Cardiac muscle cell (in vitro differentiated cells and primary cell): Measurements from ENCODE around the gene SNED1. TPM values are rescaled to one million over a fixed set of nuclear protein-coding genes. Genes with fewer than 3 reads are reported as not detected.

Experiments used
- DNase-seq, 2 donors: peaks; one replicate each; pipeline versions ENCODE4 v3.0.0 to v3.0.0-alpha.2; 2010 to 2017; ENCODE audit warnings: low read depth in 1 of 2, low spot score in 1 of 2
- H3K27ac ChIP-seq: fragments of 200-600 bp; sonication (generic); 2 replicates; pipeline ENCODE4 v1.5.1; 2016
- H3K27me3 ChIP-seq: fragments of 200-600 bp; sonication (generic); 2 replicates; pipeline ENCODE4 v1.6.0; 2016; ENCODE audit warnings: control low read depth
- H3K36me3 ChIP-seq: fragments of 200-600 bp; sonication (generic); 2 replicates; pipeline ENCODE4 v1.5.1; 2016; ENCODE audit warnings: control low read depth
- H3K4me1 ChIP-seq: fragments of 200-600 bp; sonication (generic); 2 replicates; pipeline ENCODE4 v1.8.1; 2017; ENCODE audit warnings: low read depth, mild to moderate bottlenecking, mixed run types
- H3K4me3 ChIP-seq: fragments of 200-600 bp; sonication (generic); 2 replicates; pipeline ENCODE4 v1.5.1; 2016; ENCODE audit warnings: mild to moderate bottlenecking
- H3K9me3 ChIP-seq: fragments of 200-600 bp; sonication (generic); 2 replicates; pipeline ENCODE4 v1.5.1; 2017; ENCODE audit warnings: low read depth, mild to moderate bottlenecking, control low read depth
- CTCF ChIP-seq: IDR thresholded peaks from 2 replicates; pipeline ENCODE4 v1.5.1; 2012; ENCODE audit warnings: low read depth, mild to moderate bottlenecking, low read length
- polyA plus RNA-seq: library from polyadenylated mRNA; unstranded; fragments of >200 nt; fragmentation: Nextera tagmentation; extraction: Ambion mirVana; gene quantifications from 2 replicates; pipeline ENCODE4 v1.2.1, GENCODE V29; 2016
- total RNA-seq: library from RNA; depleted of rRNA; stranded (reverse); fragments of >200 nt; gene quantifications from 2 replicates; pipeline ENCODE4 v1.2.3, GENCODE V29; 2016

SNED1 gene
- total and polyA plus RNA-seq, 2 experiments from 2014 or later = 0.09 to 0.76 TPM

- Histone ChIP-seq H3K36me3 (no peaks in the 10 kb centered on the region), H3K27me3 (peaks cover 5% of the 10 kb centered on the region), H3K9me3 (no peaks in the 10 kb centered on the region), H3K4me3 (no peak overlapping the region), H3K4me1 (peaks cover 4% of the 10 kb centered on the region), H3K27ac (no peak overlapping the region)
- no peak for DNase-seq
- TF ChIP-seq CTCF = no peak
These were observed 8.0 kb downstream of the SNED1 start for GRCh38 chr2:241006412-241006811.

- peaks cover 4% of the 10 kb centered on the region for H3K4me1 ChIP-seq
- no peak overlapping the region for H3K4me3 ChIP-seq
- DNase-seq = no peak
- H3K9me3 ChIP-seq = no peaks in the 10 kb centered on the region
- H3K27me3 ChIP-seq = no peaks in the 10 kb centered on the region
- no peak overlapping the region for H3K27ac ChIP-seq
- H3K36me3 ChIP-seq = no peaks in the 10 kb centered on the region
- TF ChIP-seq CTCF = no peak
These were observed 8.7 kb downstream of the SNED1 start for GRCh38 chr2:241007111-241007510.

- DNase-seq = no peak
- Histone ChIP-seq H3K4me3 (no peak overlapping the region), H3K9me3 (no peaks in the 10 kb centered on the region), H3K27ac (no peak overlapping the region), H3K4me1 (peaks cover 4% of the 10 kb centered on the region), H3K27me3 (no peaks in the 10 kb centered on the region), H3K36me3 (no peaks in the 10 kb centered on the region)
- no peak for TF ChIP-seq CTCF
These were observed 9.7 kb downstream of the SNED1 start for GRCh38 chr2:241007880-241008710.

- H3K9me3 ChIP-seq = no peaks in the 10 kb centered on the region
- H3K4me1 ChIP-seq = peaks cover 4% of the 10 kb centered on the region
- no peaks in the 10 kb centered on the region for H3K36me3 ChIP-seq
- no peak overlapping the region for H3K4me3 ChIP-seq
- H3K27me3 ChIP-seq = no peaks in the 10 kb centered on the region
- no peak for DNase-seq
- no peak overlapping the region for H3K27ac ChIP-seq
- no peak for TF ChIP-seq CTCF
These were observed 10.3 kb downstream of the SNED1 start for GRCh38 chr2:241008711-241009121.

- H3K4me1 ChIP-seq = peaks cover 4% of the 10 kb centered on the region
- H3K27me3 ChIP-seq = no peaks in the 10 kb centered on the region
- no peak overlapping the region for H3K27ac ChIP-seq
- DNase-seq = no peak
- no peaks in the 10 kb centered on the region for H3K9me3 ChIP-seq
- no peak for TF ChIP-seq CTCF
- no peak overlapping the region for H3K4me3 ChIP-seq
- no peaks in the 10 kb centered on the region for H3K36me3 ChIP-seq
These were observed 10.8 kb downstream of the SNED1 start for GRCh38 chr2:241009191-241009590.
